Neuron (in vitro differentiated cells): ENCODE data around the gene CNTNAP2.

ENCODE experiments used
- H2AFZ ChIP-seq: one replicate; pipeline ENCODE4 v1.6.1; 2013; ENCODE audit warnings: low read depth, mild to moderate bottlenecking, inconsistent platforms, low read length, moderate library complexity
- H3K27me3 ChIP-seq: one replicate; pipeline ENCODE4 v1.6.1; 2013; ENCODE audit warnings: low read length; ENCODE audit not compliant: insufficient read depth
- H3K36me3 ChIP-seq: one replicate; pipeline ENCODE4 v1.6.1; 2013; ENCODE audit warnings: low read length; ENCODE audit not compliant: insufficient read depth
- H3K4me1 ChIP-seq: one replicate; pipeline ENCODE4 v1.6.1; 2013; ENCODE audit warnings: low read length; ENCODE audit not compliant: insufficient read depth
- H3K4me3 ChIP-seq: 2 replicates; pipeline ENCODE4 v1.5.1; 2013; ENCODE audit warnings: mild to moderate bottlenecking, low read length, moderate library complexity
- H3K9me3 ChIP-seq: one replicate; pipeline ENCODE4 v1.6.1; 2013; ENCODE audit warnings: low read length

CNTNAP2 gene

GRCh38 chr7:147651601-147652000 lies 1535.0 kb downstream of the CNTNAP2 start:
- Histone ChIP-seq H3K27me3 (no peaks in the 10 kb centered on the region), H2AFZ (no peak overlapping the region), H3K9me3 (no peaks in the 10 kb centered on the region), H3K4me1 (no peaks in the 10 kb centered on the region), H3K36me3 (no peaks in the 10 kb centered on the region), H3K4me3 (no peak overlapping the region)

- H3K4me1 ChIP-seq, result no peaks in the 10 kb centered on the region
- H3K27me3 ChIP-seq, result no peaks in the 10 kb centered on the region
- no peak overlapping the region for H3K4me3 ChIP-seq
- H2AFZ ChIP-seq, result no peak overlapping the region
- H3K36me3 ChIP-seq, result no peaks in the 10 kb centered on the region
- no peaks in the 10 kb centered on the region for H3K9me3 ChIP-seq
Observed at GRCh38 chr7:147653456-147653855, 1536.9 kb downstream of the CNTNAP2 start.

GRCh38 chr7:147658392-147658967 lies 1541.9 kb downstream of the CNTNAP2 start:
- Histone ChIP-seq H2AFZ (no peak overlapping the region), H3K9me3 (no peaks in the 10 kb centered on the region), H3K36me3 (no peaks in the 10 kb centered on the region), H3K27me3 (no peaks in the 10 kb centered on the region), H3K4me1 (no peaks in the 10 kb centered on the region), H3K4me3 (no peak overlapping the region)

GRCh38 chr7:147659036-147659995 lies 1542.7 kb downstream of the CNTNAP2 start:
- Histone ChIP-seq H3K4me3 (no peak overlapping the region), H2AFZ (no peak overlapping the region), H3K36me3 (no peaks in the 10 kb centered on the region), H3K4me1 (no peaks in the 10 kb centered on the region), H3K27me3 (no peaks in the 10 kb centered on the region), H3K9me3 (no peaks in the 10 kb centered on the region)

- H3K36me3 ChIP-seq, result no peaks in the 10 kb centered on the region
- H3K27me3 ChIP-seq, result no peaks in the 10 kb centered on the region
- no peak overlapping the region for H2AFZ ChIP-seq
- no peaks in the 10 kb centered on the region for H3K9me3 ChIP-seq
- no peaks in the 10 kb centered on the region for H3K4me1 ChIP-seq
- no peak overlapping the region for H3K4me3 ChIP-seq
Observed at GRCh38 chr7:147664541-147664940, 1547.9 kb downstream of the CNTNAP2 start.

- no peak overlapping the region for H2AFZ ChIP-seq
- H3K27me3 ChIP-seq, result no peaks in the 10 kb centered on the region
- H3K4me3 ChIP-seq, result no peak overlapping the region
- no peaks in the 10 kb centered on the region for H3K4me1 ChIP-seq
- no peaks in the 10 kb centered on the region for H3K9me3 ChIP-seq
- H3K36me3 ChIP-seq, result no peaks in the 10 kb centered on the region
Observed at GRCh38 chr7:147670759-147671158, 1554.2 kb downstream of the CNTNAP2 start.

- no peaks in the 10 kb centered on the region for H3K27me3 ChIP-seq
- H3K4me1 ChIP-seq, result no peaks in the 10 kb centered on the region
- H2AFZ ChIP-seq, result no peak overlapping the region
- no peak overlapping the region for H3K4me3 ChIP-seq
- H3K9me3 ChIP-seq, result no peaks in the 10 kb centered on the region
- no peaks in the 10 kb centered on the region for H3K36me3 ChIP-seq
Observed at GRCh38 chr7:147674705-147675104, 1558.1 kb downstream of the CNTNAP2 start.

GRCh38 chr7:147678943-147679342 lies 1562.3 kb downstream of the CNTNAP2 start:
- H2AFZ ChIP-seq, result no peak overlapping the region
- H3K4me1 ChIP-seq, result no peaks in the 10 kb centered on the region
- no peaks in the 10 kb centered on the region for H3K36me3 ChIP-seq
- no peak overlapping the region for H3K4me3 ChIP-seq
- H3K27me3 ChIP-seq, result no peaks in the 10 kb centered on the region
- H3K9me3 ChIP-seq, result no peaks in the 10 kb centered on the region

- H3K4me1 ChIP-seq, result no peaks in the 10 kb centered on the region
Observed at GRCh38 chr7:147681530-147681929, 1564.9 kb downstream of the CNTNAP2 start.

GRCh38 chr7:147700702-147701101 lies 1584.1 kb downstream of the CNTNAP2 start:
- Histone ChIP-seq H3K9me3 (no peaks in the 10 kb centered on the region), H3K27me3 (no peaks in the 10 kb centered on the region), H3K4me3 (no peak overlapping the region), H3K36me3 (no peaks in the 10 kb centered on the region), H2AFZ (no peak overlapping the region), H3K4me1 (no peaks in the 10 kb centered on the region)

More at GRCh38 chr7:147681530-147681929, 1564.9 kb downstream of the CNTNAP2 start:
- Histone ChIP-seq H3K4me3 (no peak overlapping the region), H3K9me3 (no peaks in the 10 kb centered on the region), H2AFZ (no peak overlapping the region), H3K36me3 (no peaks in the 10 kb centered on the region), H3K27me3 (no peaks in the 10 kb centered on the region)

- no peaks in the 10 kb centered on the region for H3K36me3 ChIP-seq
- H3K4me3 ChIP-seq, result no peak overlapping the region
- no peak overlapping the region for H2AFZ ChIP-seq
- H3K9me3 ChIP-seq, result no peaks in the 10 kb centered on the region
- H3K4me1 ChIP-seq, result no peaks in the 10 kb centered on the region
- H3K27me3 ChIP-seq, result no peaks in the 10 kb centered on the region
Observed at GRCh38 chr7:147707926-147708325, 1591.3 kb downstream of the CNTNAP2 start.

GRCh38 chr7:147708871-147709270 lies 1592.3 kb downstream of the CNTNAP2 start:
- no peaks in the 10 kb centered on the region for H3K9me3 ChIP-seq
- H3K36me3 ChIP-seq, result no peaks in the 10 kb centered on the region
- no peak overlapping the region for H3K4me3 ChIP-seq
- H2AFZ ChIP-seq, result no peak overlapping the region
- H3K27me3 ChIP-seq, result no peaks in the 10 kb centered on the region
- no peaks in the 10 kb centered on the region for H3K4me1 ChIP-seq

- Histone ChIP-seq H3K4me3 (no peak overlapping the region), H3K4me1 (no peaks in the 10 kb centered on the region), H2AFZ (no peak overlapping the region), H3K9me3 (no peaks in the 10 kb centered on the region), H3K36me3 (no peaks in the 10 kb centered on the region), H3K27me3 (no peaks in the 10 kb centered on the region)
Observed at GRCh38 chr7:147711447-147711846, 1594.8 kb downstream of the CNTNAP2 start.
